SJCRH30 (cell line): ENCODE measurements around the gene VWC2L. TPM values are rescaled to one million over a fixed set of nuclear protein-coding genes. Genes with fewer than 3 reads are reported as not detected.

ENCODE experiments used
- DNase-seq, 2 experiments: peaks; one replicate each; pipeline ENCODE4 v3.0.0-alpha.2; 2015 to 2020
- H3K27ac ChIP-seq: fragments of 250-450 bp; sonication (Bioruptor Pico); 2 replicates; pipeline ENCODE4 v1.5.1; 2020; ENCODE audit warnings: mild to moderate bottlenecking, moderate library complexity
- H3K27me3 ChIP-seq: fragments of 250-450 bp; sonication (Bioruptor Pico); 2 replicates; pipeline ENCODE4 v1.5.1; 2020; ENCODE audit warnings: mild to moderate bottlenecking, moderate library complexity
- H3K36me3 ChIP-seq: fragments of 250-450 bp; sonication (Bioruptor Pico); 2 replicates; pipeline ENCODE4 v1.5.1; 2020; ENCODE audit warnings: mild to moderate bottlenecking, moderate library complexity
- H3K4me1 ChIP-seq: fragments of 250-450 bp; sonication (Bioruptor Pico); 2 replicates; pipeline ENCODE4 v1.5.1; 2020; ENCODE audit warnings: mild to moderate bottlenecking, moderate library complexity
- H3K4me3 ChIP-seq: fragments of 250-450 bp; sonication (Bioruptor Pico); 2 replicates; pipeline ENCODE4 v1.5.1; 2020; ENCODE audit warnings: mild to moderate bottlenecking, moderate library complexity
- H3K9me3 ChIP-seq: fragments of 250-450 bp; sonication (Bioruptor Pico); replicated peaks from 2 replicates; pipeline ENCODE4 v1.5.1; 2020; ENCODE audit warnings: mild to moderate bottlenecking, moderate library complexity
- total RNA-seq: library from RNA; depleted of rRNA; stranded (reverse); fragments of >200 nt; shearing (Covaris generic); gene quantifications from 2 replicates; pipeline ENCODE4 v1.2.3, GENCODE V29; 2014

VWC2L gene
- total RNA-seq, 1 experiment from 2014 or later: not detected

GRCh38 chr2:214542866-214543265 is 132.0 kb downstream of the VWC2L start:
- H3K4me3 ChIP-seq: no peak overlapping the region
- no peaks in the 10 kb centered on the region for H3K9me3 ChIP-seq
- H3K36me3 ChIP-seq: no peaks in the 10 kb centered on the region
- H3K27me3 ChIP-seq: no peaks in the 10 kb centered on the region
- H3K27ac ChIP-seq: no peak overlapping the region
- no peak for DNase-seq
- H3K4me1 ChIP-seq: no peaks in the 10 kb centered on the region

GRCh38 chr2:214543386-214543955 is 132.6 kb downstream of the VWC2L start:
- Histone ChIP-seq H3K9me3 (no peaks in the 10 kb centered on the region), H3K36me3 (no peaks in the 10 kb centered on the region), H3K27ac (no peak overlapping the region), H3K4me3 (no peak overlapping the region), H3K4me1 (no peaks in the 10 kb centered on the region), H3K27me3 (no peaks in the 10 kb centered on the region)
- no peak for DNase-seq

- H3K9me3 ChIP-seq: no peaks in the 10 kb centered on the region
- H3K27ac ChIP-seq: no peak overlapping the region
- DNase-seq: no peak
- H3K4me1 ChIP-seq: no peaks in the 10 kb centered on the region
- H3K27me3 ChIP-seq: no peaks in the 10 kb centered on the region
- H3K36me3 ChIP-seq: no peaks in the 10 kb centered on the region
- no peak overlapping the region for H3K4me3 ChIP-seq
Observed at GRCh38 chr2:214545898-214546542, 135.2 kb downstream of the VWC2L start.

- Histone ChIP-seq H3K36me3 (no peaks in the 10 kb centered on the region), H3K27ac (no peak overlapping the region), H3K4me1 (no peaks in the 10 kb centered on the region), H3K4me3 (no peak overlapping the region), H3K27me3 (no peaks in the 10 kb centered on the region), H3K9me3 (no peaks in the 10 kb centered on the region)
- DNase-seq: no peak
Observed at GRCh38 chr2:214547931-214548330, 137.1 kb downstream of the VWC2L start.

GRCh38 chr2:214549946-214550345 is 139.1 kb downstream of the VWC2L start:
- Histone ChIP-seq H3K27ac (no peak overlapping the region), H3K36me3 (no peaks in the 10 kb centered on the region), H3K27me3 (no peaks in the 10 kb centered on the region), H3K4me1 (no peaks in the 10 kb centered on the region), H3K4me3 (no peak overlapping the region), H3K9me3 (no peaks in the 10 kb centered on the region)
- DNase-seq: no peak

- no peak for DNase-seq
- H3K27ac ChIP-seq: no peak overlapping the region
- H3K4me3 ChIP-seq: no peak overlapping the region
- H3K9me3 ChIP-seq: no peaks in the 10 kb centered on the region
- H3K27me3 ChIP-seq: no peaks in the 10 kb centered on the region
- no peaks in the 10 kb centered on the region for H3K4me1 ChIP-seq
- H3K36me3 ChIP-seq: no peaks in the 10 kb centered on the region
Observed at GRCh38 chr2:214550786-214551185, 139.9 kb downstream of the VWC2L start.

GRCh38 chr2:214557884-214558283 is 147.0 kb downstream of the VWC2L start:
- Histone ChIP-seq H3K36me3 (no peaks in the 10 kb centered on the region), H3K4me1 (no peaks in the 10 kb centered on the region), H3K27me3 (no peaks in the 10 kb centered on the region), H3K9me3 (no peaks in the 10 kb centered on the region), H3K27ac (no peak overlapping the region), H3K4me3 (no peak overlapping the region)
- no peak for DNase-seq

- Histone ChIP-seq H3K27ac (no peak overlapping the region), H3K36me3 (no peaks in the 10 kb centered on the region), H3K4me1 (no peaks in the 10 kb centered on the region), H3K4me3 (no peak overlapping the region), H3K9me3 (no peaks in the 10 kb centered on the region), H3K27me3 (no peaks in the 10 kb centered on the region)
- no peak for DNase-seq
Observed at GRCh38 chr2:214558341-214558740, 147.5 kb downstream of the VWC2L start.

- Histone ChIP-seq H3K36me3 (no peaks in the 10 kb centered on the region), H3K9me3 (no peaks in the 10 kb centered on the region), H3K27ac (no peak overlapping the region), H3K27me3 (no peaks in the 10 kb centered on the region), H3K4me1 (no peaks in the 10 kb centered on the region), H3K4me3 (no peak overlapping the region)
- no peak for DNase-seq
Observed at GRCh38 chr2:214560176-214560575, 149.3 kb downstream of the VWC2L start.

- Histone ChIP-seq H3K36me3 (no peaks in the 10 kb centered on the region), H3K27ac (no peak overlapping the region), H3K9me3 (no peaks in the 10 kb centered on the region), H3K4me1 (no peaks in the 10 kb centered on the region), H3K27me3 (no peaks in the 10 kb centered on the region), H3K4me3 (no peak overlapping the region)
- no peak for DNase-seq
Observed at GRCh38 chr2:214560618-214561190, 149.8 kb downstream of the VWC2L start.

GRCh38 chr2:214565246-214565645 is 154.4 kb downstream of the VWC2L start:
- no peaks in the 10 kb centered on the region for H3K4me1 ChIP-seq
- no peak for DNase-seq
- no peaks in the 10 kb centered on the region for H3K36me3 ChIP-seq
- H3K27me3 ChIP-seq: no peaks in the 10 kb centered on the region
- H3K4me3 ChIP-seq: no peak overlapping the region
- no peak overlapping the region for H3K27ac ChIP-seq
- no peaks in the 10 kb centered on the region for H3K9me3 ChIP-seq

- no peaks in the 10 kb centered on the region for H3K27me3 ChIP-seq
- no peaks in the 10 kb centered on the region for H3K36me3 ChIP-seq
- H3K27ac ChIP-seq: no peak overlapping the region
- H3K4me3 ChIP-seq: no peak overlapping the region
- no peaks in the 10 kb centered on the region for H3K9me3 ChIP-seq
- no peak for DNase-seq
- H3K4me1 ChIP-seq: no peaks in the 10 kb centered on the region
Observed at GRCh38 chr2:214566457-214566856, 155.6 kb downstream of the VWC2L start.

- Histone ChIP-seq H3K4me1 (no peaks in the 10 kb centered on the region), H3K27ac (no peak overlapping the region), H3K4me3 (no peak overlapping the region), H3K36me3 (no peaks in the 10 kb centered on the region), H3K27me3 (no peaks in the 10 kb centered on the region), H3K9me3 (no peaks in the 10 kb centered on the region)
- no peak for DNase-seq
Observed at GRCh38 chr2:214569419-214570035, 158.7 kb downstream of the VWC2L start.

GRCh38 chr2:214574084-214574781 is 163.4 kb downstream of the VWC2L start:
- H3K36me3 ChIP-seq: no peaks in the 10 kb centered on the region
- no peaks in the 10 kb centered on the region for H3K27me3 ChIP-seq
- DNase-seq: no peak
- no peak overlapping the region for H3K4me3 ChIP-seq
- no peaks in the 10 kb centered on the region for H3K9me3 ChIP-seq
- H3K4me1 ChIP-seq: no peaks in the 10 kb centered on the region
- H3K27ac ChIP-seq: no peak overlapping the region

- DNase-seq: no peak
- no peaks in the 10 kb centered on the region for H3K36me3 ChIP-seq
- H3K9me3 ChIP-seq: no peaks in the 10 kb centered on the region
- H3K27me3 ChIP-seq: no peaks in the 10 kb centered on the region
- H3K4me1 ChIP-seq: no peaks in the 10 kb centered on the region
- no peak overlapping the region for H3K27ac ChIP-seq
- H3K4me3 ChIP-seq: no peak overlapping the region
Observed at GRCh38 chr2:214575030-214575429, 164.2 kb downstream of the VWC2L start.
